Activated T-helper 9 cell treated with anti-CD3 and anti-CD28 coated beads, Interleukin-2, amount 50 U/mL, for 16 hours (primary cell): ENCODE measurements around the gene IQSEC2.

ENCODE experiments used
- DNase-seq: peaks from one replicate; pipeline ENCODE4 v3.0.0-alpha.2; 2020; ENCODE audit warnings: low read depth

The IQSEC2 gene

GRCh38 chrX:53244610-53245009 lies 36.8 kb downstream of the IQSEC2 start:
- no peak for DNase-seq

- DNase-seq, result no peak
These were observed 39.1 kb downstream of the IQSEC2 start for GRCh38 chrX:53242310-53242709.

- no peak for DNase-seq
These were observed 39.8 kb downstream of the IQSEC2 start for GRCh38 chrX:53241558-53241957.

GRCh38 chrX:53239474-53239873 lies 41.9 kb downstream of the IQSEC2 start:
- peak; percentile 56 for DNase-seq

GRCh38 chrX:53237056-53237455 lies 44.3 kb downstream of the IQSEC2 start:
- no peak for DNase-seq

GRCh38 chrX:53236025-53236679 lies 45.2 kb downstream of the IQSEC2 start:
- DNase-seq, result no peak

GRCh38 chrX:53235566-53235965 lies 45.8 kb downstream of the IQSEC2 start:
- no peak for DNase-seq

- DNase-seq, result no peak
These were observed 46.9 kb downstream of the IQSEC2 start for GRCh38 chrX:53234484-53234883.

- no peak for DNase-seq
These were observed 47.8 kb downstream of the IQSEC2 start for GRCh38 chrX:53233536-53233935.

GRCh38 chrX:53230116-53230515 lies 51.3 kb downstream of the IQSEC2 start:
- DNase-seq, result no peak

GRCh38 chrX:53227224-53227765 lies 54.1 kb downstream of the IQSEC2 start:
- no peak for DNase-seq

- DNase-seq, result peak; percentile 91
These were observed 56.3 kb downstream of the IQSEC2 start, which contains the start of gene KDM5C for GRCh38 chrX:53224860-53225797. Gene KDM5C (minus strand): TSS chrX:53225207. CDS start chrX:53224889, 318 bp downstream.

GRCh38 chrX:53223955-53224859 lies 57.2 kb downstream of the IQSEC2 start:
- peak; percentile 6 for DNase-seq

GRCh38 chrX:53223068-53223693 lies 58.2 kb downstream of the IQSEC2 start:
- DNase-seq, result no peak
